GM19324 (cell line): ENCODE measurements around the gene AREG.
A peak's percentile ranks its signal among the peaks of the same experiment; 100 is the strongest.

ENCODE experiments used
- ATAC-seq: cut with Tn5 transposase; IDR thresholded peaks from one replicate; pipeline ENCODE4 v1.9.1; 2021; ENCODE audit warnings: mild to moderate bottlenecking, moderate library complexity; ENCODE audit not compliant: unreplicated experiment, low FRiP score

Gene AREG

DNA sequence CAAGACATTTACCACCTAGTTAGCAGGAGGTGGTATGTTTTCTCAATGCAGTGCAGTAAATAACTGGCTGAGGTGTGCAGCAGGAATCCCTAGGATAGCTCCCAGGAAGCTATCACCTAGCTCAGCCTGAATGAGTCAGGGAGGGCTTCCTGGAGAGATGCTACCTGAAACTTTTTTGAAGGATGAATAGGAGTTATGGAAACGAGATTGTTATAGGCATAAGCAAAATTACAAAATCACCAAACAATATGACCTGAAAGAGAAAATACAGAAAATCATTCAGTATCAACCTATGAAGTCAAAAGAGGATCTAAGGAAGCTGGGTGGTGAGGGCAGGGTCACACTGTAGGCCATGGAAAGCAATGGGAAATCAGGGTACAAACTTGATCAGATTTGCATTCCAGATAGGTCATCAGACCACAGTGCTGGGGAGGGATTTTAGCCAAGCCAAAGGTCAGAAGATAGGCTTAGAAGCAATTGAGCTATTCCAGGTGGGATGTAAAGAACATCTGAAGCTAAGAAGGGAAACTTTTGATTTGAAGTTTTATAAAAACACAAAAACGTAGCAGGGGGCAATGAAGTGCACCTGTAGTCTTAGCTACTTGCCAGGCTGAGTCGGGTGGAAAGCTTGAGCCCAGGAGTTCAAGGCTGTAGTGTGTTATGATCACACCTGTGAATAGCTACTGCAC, 11.3 kb downstream of the AREG start:
- ATAC-seq = no peak

DNA sequence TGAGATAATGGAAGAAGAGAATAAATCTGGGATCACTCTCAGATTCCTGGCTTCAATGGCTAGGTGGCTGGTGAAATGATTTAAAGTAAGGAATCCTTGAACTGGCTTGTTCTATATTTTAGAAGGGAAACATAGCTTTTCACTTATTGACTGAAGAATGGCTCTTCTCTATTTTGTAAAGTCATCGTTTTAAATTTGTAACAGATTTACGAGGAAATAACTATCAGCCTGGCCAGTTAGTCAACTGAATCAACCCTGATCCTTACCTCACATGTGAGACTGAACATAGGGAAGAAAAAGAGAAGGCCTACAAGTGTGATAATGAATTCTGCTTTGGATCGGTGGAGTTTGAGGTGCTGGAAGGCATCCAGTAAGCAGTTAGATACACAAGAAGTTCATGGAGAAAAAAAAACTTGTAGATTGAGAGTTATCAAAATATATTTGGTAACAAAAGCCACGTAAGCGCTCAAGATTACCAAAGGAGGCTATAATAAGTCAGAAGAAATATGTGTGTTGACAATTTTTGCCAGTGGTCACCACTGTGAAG, 12.0 kb downstream of the AREG start:
- no peak for ATAC-seq

DNA sequence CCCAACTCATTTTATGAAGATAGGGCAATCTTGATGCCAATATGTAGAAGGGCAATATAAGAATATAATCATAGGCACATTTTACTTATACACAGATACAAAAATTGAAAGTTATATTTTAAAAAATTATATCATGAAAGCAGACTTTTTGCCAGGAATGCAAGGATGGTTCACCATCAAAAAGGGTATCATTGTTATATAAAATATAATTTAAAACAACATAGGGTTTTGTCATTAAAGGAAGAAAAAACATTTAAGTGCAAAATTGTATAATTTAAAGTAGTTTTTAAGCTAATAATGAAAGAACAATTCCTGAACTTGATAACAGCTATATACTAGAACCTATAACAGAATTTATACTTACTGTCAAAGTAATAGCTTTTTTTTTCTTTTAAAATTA, 15.9 kb downstream of the AREG start:
- ATAC-seq = no peak

DNA sequence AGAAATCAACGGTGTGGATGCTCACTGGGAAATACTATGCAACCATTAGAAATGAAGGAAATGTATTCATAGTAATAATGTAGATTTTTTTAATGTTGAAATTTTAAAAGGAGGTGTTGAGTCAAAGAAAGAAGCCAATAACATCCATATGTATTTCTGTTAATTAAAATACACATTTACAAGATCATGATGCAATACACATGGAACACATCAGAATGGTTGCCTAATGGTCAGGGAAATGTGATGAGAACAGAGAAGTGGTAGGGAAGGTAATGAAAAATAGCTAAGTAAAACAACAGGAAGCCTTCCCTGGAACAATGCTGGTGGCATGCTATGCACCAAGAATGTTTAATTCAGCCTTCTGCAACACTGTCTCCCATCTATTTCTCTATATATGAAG, 18.2 kb downstream of the AREG start:
- ATAC-seq = no peak

DNA sequence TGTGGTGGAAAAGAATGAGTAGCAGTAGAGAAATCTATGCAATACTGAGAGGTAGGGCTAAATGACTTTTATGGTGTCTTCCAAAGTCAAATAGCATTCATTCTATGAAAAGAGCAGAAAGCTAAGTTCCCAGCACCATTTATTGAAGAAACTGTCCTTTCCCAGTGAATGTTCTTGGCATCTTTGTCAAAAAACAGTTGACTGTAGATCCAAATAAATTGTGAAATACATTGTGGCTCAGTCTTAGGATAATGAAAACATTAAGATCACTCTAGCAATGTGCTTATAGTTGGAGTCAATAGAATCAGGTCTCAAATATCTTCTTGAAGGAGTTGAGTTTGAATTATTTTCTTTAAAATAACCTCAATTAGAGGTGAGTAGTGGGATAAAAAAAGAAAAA, 19.4 kb downstream of the AREG start:
- no peak for ATAC-seq

GRCh38 chr4:74466242-74466641, 21.3 kb downstream of the AREG start:
- no peak for ATAC-seq

DNA sequence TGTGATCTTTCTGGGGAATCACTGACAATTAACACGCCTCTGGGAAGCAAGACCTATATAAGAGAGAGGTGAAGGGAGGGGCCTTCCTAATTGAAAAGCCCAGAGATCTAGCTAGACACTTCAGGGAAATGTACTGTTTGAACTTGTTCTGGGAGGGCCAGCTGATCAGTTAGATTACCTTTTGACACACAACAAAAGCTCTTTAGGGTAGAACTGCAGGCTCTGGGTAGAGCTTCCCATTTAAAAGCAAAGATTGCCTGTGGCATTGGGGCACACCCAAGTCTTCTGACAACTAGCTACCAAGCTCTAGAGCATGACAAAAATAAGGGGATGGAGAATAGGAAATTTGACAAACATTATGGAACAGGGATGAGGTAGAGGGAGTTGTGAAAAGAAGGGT, 26.3 kb downstream of the AREG start:
- no peak for ATAC-seq

DNA sequence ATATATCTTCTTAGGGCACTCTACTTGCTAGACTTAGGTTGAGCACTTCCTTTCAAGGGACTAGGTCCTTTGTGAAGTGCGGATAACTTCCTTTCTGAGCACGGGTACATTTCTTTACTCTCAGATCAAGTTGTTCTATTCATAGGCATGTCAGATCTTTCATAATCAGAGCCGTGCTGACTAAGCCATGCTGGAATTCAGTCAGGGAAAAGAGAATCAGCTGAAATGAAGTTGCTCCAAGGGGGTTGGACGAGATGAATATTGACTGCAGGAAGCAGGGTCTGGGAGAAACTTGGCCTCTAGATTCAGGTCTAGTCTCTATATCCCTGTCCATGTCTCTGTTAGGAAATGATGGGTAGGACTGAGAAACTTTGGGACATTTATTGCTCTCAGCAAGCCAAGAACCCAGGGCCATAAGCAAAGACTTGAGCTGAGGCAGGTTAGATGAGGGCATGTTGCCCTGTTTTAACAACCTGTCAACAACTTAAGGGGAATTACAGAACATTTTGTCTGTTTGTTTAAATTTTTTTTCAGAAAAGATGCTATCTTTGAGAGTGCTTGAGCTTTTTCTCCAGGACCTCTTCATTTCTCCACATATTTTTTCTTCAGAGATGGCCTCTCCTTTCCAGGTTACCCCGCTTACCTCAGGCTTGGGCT, 28.3 kb downstream of the AREG start:
- no peak for ATAC-seq

DNA sequence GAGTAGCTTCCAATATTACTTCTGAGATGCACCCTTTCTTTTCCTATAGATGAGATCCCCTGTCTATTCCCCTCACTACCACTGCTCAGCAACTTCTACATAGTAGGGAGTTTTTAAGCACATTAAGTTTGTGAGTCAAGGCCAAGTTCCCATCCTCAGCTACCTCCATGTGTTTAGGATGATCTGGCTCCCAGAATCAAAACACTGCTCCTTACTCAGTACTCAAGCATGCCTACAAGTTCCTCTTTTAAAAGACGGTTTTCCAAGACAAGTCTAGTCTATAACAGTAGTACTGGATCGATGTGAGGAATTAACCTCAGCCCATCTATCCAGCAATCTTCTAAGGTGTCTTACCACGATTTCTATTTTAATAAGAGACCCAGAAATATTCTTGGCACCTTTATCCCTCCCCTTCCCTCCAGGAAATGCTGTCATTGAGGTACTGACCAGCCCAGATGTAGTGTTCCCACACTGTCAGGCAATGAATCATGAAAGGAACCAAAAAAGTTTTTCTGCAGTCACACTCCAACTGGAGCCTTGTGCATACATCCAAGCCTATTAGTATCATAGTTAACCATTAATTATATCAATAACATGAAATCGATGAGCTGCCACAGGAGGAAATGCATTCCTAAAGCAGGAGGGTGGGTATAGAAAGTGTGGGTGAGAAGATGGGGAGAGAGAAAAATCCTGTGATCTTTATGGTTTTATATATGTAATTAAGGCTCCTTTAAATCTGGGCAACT, 29.6 kb downstream of the AREG start:
- ATAC-seq = no peak

DNA sequence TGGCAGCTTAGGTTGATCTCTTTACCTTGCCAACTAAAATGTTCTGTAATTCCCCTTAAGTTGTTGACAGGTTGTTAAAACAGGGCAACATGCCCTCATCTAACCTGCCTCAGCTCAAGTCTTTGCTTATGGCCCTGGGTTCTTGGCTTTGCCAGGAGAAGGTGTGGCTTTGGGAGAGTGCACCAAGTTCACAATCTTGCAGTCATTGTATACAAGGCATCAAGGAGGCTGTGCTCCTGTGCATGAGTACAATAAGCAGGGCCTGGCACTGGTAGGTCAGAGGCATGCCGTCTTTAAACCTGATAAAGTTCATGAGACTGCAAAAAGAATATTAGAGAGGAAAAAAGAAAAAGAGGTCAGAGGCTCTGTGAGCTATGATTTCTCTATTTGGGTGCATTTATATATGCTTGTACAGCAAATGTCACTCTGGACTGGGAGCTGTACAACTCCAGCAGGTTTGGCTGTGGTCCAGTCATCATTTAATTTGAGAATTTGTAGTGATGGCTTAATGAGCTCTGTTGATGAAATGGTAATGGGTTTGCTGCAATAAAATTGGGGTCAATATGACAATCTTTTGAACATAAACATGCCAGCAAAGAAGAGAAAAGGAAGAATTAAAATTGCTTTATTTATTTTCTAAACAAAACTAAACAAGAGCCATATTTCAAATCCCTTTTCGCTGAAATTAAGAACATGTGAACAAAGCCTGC, 30.3 kb downstream of the AREG start:
- no peak for ATAC-seq

GRCh38 chr4:74475946-74476345, 31.0 kb downstream of the AREG start:
- no peak for ATAC-seq

GRCh38 chr4:74479009-74479408, 34.1 kb downstream of the AREG start:
- no peak for ATAC-seq

- no peak for ATAC-seq
Observed at GRCh38 chr4:74480267-74480666, 35.3 kb downstream of the AREG start.

DNA sequence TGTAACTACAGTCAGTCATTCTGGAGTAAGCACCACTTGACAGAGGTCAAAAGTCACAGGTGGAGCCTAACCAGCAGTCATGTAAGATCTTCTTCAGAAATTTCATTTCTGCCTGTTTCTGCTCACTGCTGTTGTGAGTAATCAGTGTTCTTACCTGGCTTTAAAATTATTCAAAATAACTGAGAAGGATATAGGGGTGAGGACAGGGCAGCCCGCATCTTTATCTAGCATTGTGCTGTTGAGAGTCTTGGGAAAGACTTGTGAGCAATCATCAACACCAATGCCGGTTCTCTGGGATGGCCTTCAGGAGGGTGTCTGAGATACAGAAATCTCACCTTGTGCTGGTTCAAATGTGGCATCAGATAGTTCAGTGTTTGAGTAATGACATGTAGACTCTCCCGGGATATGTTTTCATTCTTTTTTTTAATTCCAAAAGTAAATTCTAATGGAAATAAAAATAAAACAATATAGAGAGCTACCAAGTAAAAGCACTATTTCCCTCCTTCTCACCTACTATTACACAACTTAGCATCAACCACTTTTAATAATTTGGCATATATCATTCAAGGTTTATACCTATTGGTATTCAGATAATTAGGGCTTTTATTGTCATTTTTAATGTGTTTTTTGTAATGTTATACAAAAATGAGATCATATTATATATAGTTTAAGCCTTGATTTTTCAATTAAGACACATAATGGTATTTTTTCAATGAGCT, 37.1 kb downstream of the AREG start:
- no peak for ATAC-seq

DNA sequence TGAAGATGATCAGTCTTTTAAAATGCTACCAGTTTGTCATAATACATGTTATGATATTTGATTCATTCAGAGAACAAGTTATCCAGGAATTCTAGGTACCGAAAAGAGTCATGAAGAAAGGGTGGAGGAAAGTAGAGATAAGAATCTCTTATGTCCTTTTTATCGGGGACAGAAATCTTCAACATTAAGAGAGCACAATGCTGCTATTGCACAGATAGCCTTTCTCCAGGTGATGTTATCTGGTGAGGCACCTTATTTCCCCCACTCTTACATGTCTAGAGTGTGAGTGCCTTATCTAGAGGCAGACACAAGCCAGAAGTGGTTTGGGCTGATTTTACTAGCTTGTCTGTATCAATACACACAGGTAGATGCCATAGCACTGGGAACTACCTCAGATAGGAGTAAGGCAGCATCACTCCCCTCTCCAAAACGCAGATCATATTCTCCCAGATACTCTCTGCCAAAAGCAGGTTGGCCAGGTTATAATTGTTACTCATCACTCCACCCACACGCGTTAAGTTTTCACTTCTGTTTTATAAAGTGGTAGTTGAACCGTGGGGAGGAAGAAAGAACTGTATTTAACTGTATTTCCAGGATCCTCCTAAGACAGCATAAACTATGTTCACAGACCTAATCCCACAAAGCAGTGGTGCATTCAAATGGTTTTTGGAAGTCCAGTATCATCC, 38.4 kb downstream of the AREG start:
- ATAC-seq = no peak

DNA sequence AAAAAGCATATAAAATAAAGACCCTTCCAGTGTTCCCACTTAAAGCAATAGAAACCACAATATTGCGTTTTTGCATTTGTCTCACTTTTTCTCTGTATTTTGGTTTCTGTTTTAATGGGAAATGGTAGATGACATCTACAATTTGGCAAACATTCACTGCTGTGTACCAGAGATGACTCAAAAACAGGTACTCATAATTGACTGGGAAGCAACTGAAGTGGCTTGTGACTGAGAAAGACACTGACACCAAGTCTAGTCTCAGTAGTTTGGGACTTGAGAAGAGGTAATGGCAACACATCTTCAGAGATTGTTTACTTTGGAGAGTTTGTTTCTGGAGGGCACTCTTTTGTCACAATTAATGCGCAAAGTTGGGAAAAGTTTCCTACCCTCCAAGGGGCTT, 42.0 kb downstream of the AREG start:
- no peak for ATAC-seq

DNA sequence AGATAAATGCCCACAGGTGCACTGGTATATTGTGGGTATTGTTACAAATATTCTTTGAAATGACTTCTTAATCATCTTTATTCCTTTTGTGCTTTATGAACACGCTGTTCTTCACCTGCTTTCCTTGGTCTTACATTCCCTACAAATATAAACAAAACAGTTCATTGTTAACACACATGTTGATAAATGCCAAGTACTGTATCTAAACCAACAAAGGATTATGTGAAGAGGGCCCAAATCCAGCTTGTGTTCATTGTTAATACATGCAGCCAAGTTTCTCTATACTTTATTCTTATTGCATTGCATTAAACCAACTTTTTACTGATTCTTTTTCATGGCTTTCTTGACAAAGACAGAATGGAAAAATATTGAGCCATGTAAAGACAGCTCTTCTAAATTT, 42.8 kb downstream of the AREG start:
- ATAC-seq = no peak

DNA sequence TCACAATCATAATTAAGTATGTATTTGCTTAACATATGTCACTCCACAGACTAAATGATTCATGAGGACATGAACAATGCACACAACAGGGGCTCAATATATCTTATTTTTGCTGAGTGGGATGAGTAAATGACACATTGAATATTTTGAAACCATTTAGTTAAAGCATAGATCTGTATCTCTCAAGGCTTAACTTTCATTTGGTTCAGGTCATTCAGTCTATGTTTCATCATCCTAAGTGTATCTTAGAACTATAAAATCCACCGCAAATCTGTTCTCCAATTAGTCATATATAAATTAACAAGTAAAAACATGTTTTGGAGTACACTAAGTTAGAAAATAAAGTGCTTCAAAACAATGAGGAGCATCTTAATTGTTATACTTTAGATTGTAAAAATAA, 45.8 kb downstream of the AREG start:
- no peak for ATAC-seq

GRCh38 chr4:74499986-74500781, 55.2 kb downstream of the AREG start:
- peak; percentile 62 for ATAC-seq
